Omental fat pad (tissue), 4 donors: ENCODE measurements around the gene TP53TG5. TPM values are rescaled to one million over a fixed set of nuclear protein-coding genes. Genes with fewer than 3 reads are reported as not detected.
"Not testable (repeated sequence)": the region's sequence is repeated elsewhere in the genome, so short reads cannot be mapped to it uniquely, and the experiment has no call there.

Experiments used
- ATAC-seq: fragments of 150-250 bp; one replicate; pipeline ENCODE4 v1.9.1; 2016; ENCODE audit warnings: mild to moderate bottlenecking, moderate library complexity; ENCODE audit not compliant: low FRiP score
- DNase-seq: peaks from one replicate; pipeline ENCODE4 v3.0.0-alpha.2; 2019; ENCODE audit warnings: low spot score
- CTCF ChIP-seq, 3 donors: fragments of 450-650 bp; IDR thresholded peaks; one replicate each; pipeline ENCODE4 v1.5.1; 2016 to 2017; ENCODE audit warnings: antibody characterized with exemption in 3 of 3, mild to moderate bottlenecking in 3 of 3, moderate library complexity in 2 of 3
- total RNA-seq, 4 donors: library from RNA; depleted of rRNA; stranded (reverse); fragments of >200 nt; gene quantifications; one replicate each; pipeline ENCODE4 v1.1.0, GENCODE V29; 2016

TP53TG5 gene
- total RNA-seq, 4 donors from 2014 or later = 0.47 TPM; not detected in 3

- ATAC-seq (no peak), DNase-seq (no peak)
- TF ChIP-seq CTCF (IDR thresholded peaks at IDR 0.05) = no peak
Measured at GRCh38 chr20:45354423-45355208, 23.5 kb downstream of the TP53TG5 start.

GRCh38 chr20:45353746-45354145 is 24.4 kb downstream of the TP53TG5 start:
- DNase-seq (no peak), ATAC-seq (no peak)
- no peak for TF ChIP-seq CTCF (IDR thresholded peaks at IDR 0.05)

- no peak for ATAC-seq
- no peak for TF ChIP-seq CTCF (IDR thresholded peaks at IDR 0.05)
Measured at GRCh38 chr20:45352729-45353128, 25.4 kb downstream of the TP53TG5 start.

GRCh38 chr20:45350795-45351194 is 27.3 kb downstream of the TP53TG5 start:
- not testable (repeated sequence) for DNase-seq, ATAC-seq

More at GRCh38 chr20:45352729-45353128, 25.4 kb downstream of the TP53TG5 start:
- DNase-seq = no peak

GRCh38 chr20:45350217-45350616 is 27.9 kb downstream of the TP53TG5 start:
- no peak for ATAC-seq
- TF ChIP-seq CTCF (IDR thresholded peaks at IDR 0.05) = no peak

GRCh38 chr20:45347936-45348778 is 30.0 kb downstream of the TP53TG5 start, which contains the start of gene SDC4:
Gene SDC4 (minus strand): TSS chr20:45348424. CDS start chr20:45348384, 40 bp downstream.
- ATAC-seq = peak; percentile 64
- DNase-seq = peak; percentile 58
- no peak for TF ChIP-seq CTCF (IDR thresholded peaks at IDR 0.05)

More at GRCh38 chr20:45350217-45350616, 27.9 kb downstream of the TP53TG5 start:
- DNase-seq = no peak

GRCh38 chr20:45347297-45347935 is 30.7 kb downstream of the TP53TG5 start:
- no peak for DNase-seq
- ATAC-seq = no peak
- no peak for TF ChIP-seq CTCF (IDR thresholded peaks at IDR 0.05)
